Measurements from ENCODE around the gene SLC2A13.

The SLC2A13 gene

GRCh38 chr12:40105515-40106201 is at the start of gene SLC2A13:
Gene SLC2A13 (minus strand): TSS chr12:40106081. CDS start chr12:40105808, 273 bp downstream.
- DNase-seq, result peak; percentile 74

- no peak for DNase-seq
Measured at GRCh38 chr12:40154381-40154780, 48.5 kb upstream of the SLC2A13 start.

- no peak for DNase-seq
Measured at GRCh38 chr12:40153432-40153831, 47.6 kb upstream of the SLC2A13 start.

GRCh38 chr12:40152783-40153383 is 47.0 kb upstream of the SLC2A13 start:
- DNase-seq, result peak; percentile 38

GRCh38 chr12:40149673-40150260 is 43.9 kb upstream of the SLC2A13 start:
- no peak for DNase-seq

GRCh38 chr12:40146800-40147797 is 41.2 kb upstream of the SLC2A13 start:
- no peak for DNase-seq

GRCh38 chr12:40145896-40146295 is 40.0 kb upstream of the SLC2A13 start:
- DNase-seq, result no peak

- DNase-seq, result no peak
Measured at GRCh38 chr12:40144023-40144422, 38.1 kb upstream of the SLC2A13 start.

- no peak for DNase-seq
Measured at GRCh38 chr12:40142001-40142744, 36.3 kb upstream of the SLC2A13 start.

GRCh38 chr12:40138526-40138925 is 32.6 kb upstream of the SLC2A13 start:
- DNase-seq, result no peak

- no peak for DNase-seq
Measured at GRCh38 chr12:40137252-40137651, 31.4 kb upstream of the SLC2A13 start.

- no peak for DNase-seq
Measured at GRCh38 chr12:40127408-40127807, 21.5 kb upstream of the SLC2A13 start.

- no peak for DNase-seq
Measured at GRCh38 chr12:40123496-40123895, 17.6 kb upstream of the SLC2A13 start.

- DNase-seq, result no peak
Measured at GRCh38 chr12:40122842-40123241, 17.0 kb upstream of the SLC2A13 start.

GRCh38 chr12:40117818-40118217 is 11.9 kb upstream of the SLC2A13 start:
- no peak for DNase-seq

- no peak for DNase-seq
Measured at GRCh38 chr12:40110586-40110985, 4.7 kb upstream of the SLC2A13 start.

GRCh38 chr12:40107803-40108620 is 2.1 kb upstream of the SLC2A13 start:
- no peak for DNase-seq

GRCh38 chr12:40107098-40107802 is 1.4 kb upstream of the SLC2A13 start:
- peak; percentile 90 for DNase-seq

GRCh38 chr12:40106655-40107054 is 774 bp upstream of the SLC2A13 start:
- DNase-seq, result no peak

GRCh38 chr12:40106202-40106533 is 287 bp upstream of the SLC2A13 start:
- DNase-seq, result no peak

GRCh38 chr12:40105265-40105514 is 691 bp downstream of the SLC2A13 start:
- no peak for DNase-seq

Measured in stimulated activated CD4-positive, alpha-beta T cell treated with anti-CD3 and anti-CD28 coated beads, Interleukin-12 subunit alpha, Interleukin-12 subunit beta, amount 100 ng/mL, for 4 hours (primary cell).